ENCODE results near the gene NEURL1. TPM values are rescaled to one million over a fixed set of nuclear protein-coding genes. Genes with fewer than 3 reads are reported as not detected.
A peak's percentile ranks its signal among the peaks of the same experiment; 100 is the strongest.

NEURL1 gene
- total RNA-seq, 1 donor from 2014 or later = 12.0 TPM

- Histone ChIP-seq H3K4me3 (ENCODE audit: low read length in 3 of 3) (no peak overlapping the region), H3K9ac (ENCODE audit: low read depth in 1 of 3, low read length in 3 of 3) (no peak overlapping the region), H3K36me3 (ENCODE audit: control insufficient read depth in 3 of 3, insufficient read depth in 3 of 3, low read length in 3 of 3) (no peaks in the 10 kb centered on the region), H3K27ac (ENCODE audit: low read depth, low read length) (no peak overlapping the region), H3K27me3 (ENCODE audit: control insufficient read depth in 3 of 3, insufficient read depth in 3 of 3, low read length in 3 of 3) (no peaks in the 10 kb centered on the region), H3K4me1 (ENCODE audit: control insufficient read depth in 3 of 3, insufficient read depth in 3 of 3, low read length in 3 of 3) (peaks cover 37 to 65% (median 47%) of the 10 kb centered on the region in 3 donors), H3K9me3 (ENCODE audit: control insufficient read depth in 3 of 3, low read length in 3 of 3) (no peaks in the 10 kb centered on the region)
These were observed 59.6 kb downstream of the NEURL1 start for GRCh38 chr10:103552856-103553742.

GRCh38 chr10:103553743-103554487 lies 60.4 kb downstream of the NEURL1 start:
- H3K4me1 ChIP-seq (ENCODE audit: control insufficient read depth in 3 of 3, insufficient read depth in 3 of 3, low read length in 3 of 3) = peaks cover 37 to 67% (median 49%) of the 10 kb centered on the region in 3 donors
- H3K27ac ChIP-seq (ENCODE audit: low read depth, low read length) = no peak overlapping the region
- no peak overlapping the region for H3K9ac ChIP-seq (ENCODE audit: low read depth in 1 of 3, low read length in 3 of 3)
- no peaks in the 10 kb centered on the region for H3K9me3 ChIP-seq (ENCODE audit: control insufficient read depth in 3 of 3, low read length in 3 of 3)
- H3K36me3 ChIP-seq (ENCODE audit: control insufficient read depth in 3 of 3, insufficient read depth in 3 of 3, low read length in 3 of 3) = no peaks in the 10 kb centered on the region
- no peak overlapping the region for H3K4me3 ChIP-seq (ENCODE audit: low read length in 3 of 3)
- no peaks in the 10 kb centered on the region for H3K27me3 ChIP-seq (ENCODE audit: control insufficient read depth in 3 of 3, insufficient read depth in 3 of 3, low read length in 3 of 3)

GRCh38 chr10:103554488-103555324 lies 61.2 kb downstream of the NEURL1 start:
- Histone ChIP-seq H3K9me3 (ENCODE audit: control insufficient read depth in 3 of 3, low read length in 3 of 3) (no peaks in the 10 kb centered on the region), H3K27ac (ENCODE audit: low read depth, low read length) (peak overlapping the region; percentile 82), H3K36me3 (ENCODE audit: control insufficient read depth in 3 of 3, insufficient read depth in 3 of 3, low read length in 3 of 3) (peaks cover 0 to 3% (median 1%) of the 10 kb centered on the region in 3 donors), H3K4me3 (ENCODE audit: low read length in 3 of 3) (peak overlapping the region in 2 of 3 donors; percentile 81 to 84), H3K9ac (ENCODE audit: low read depth in 1 of 3, low read length in 3 of 3) (peak overlapping the region in 2 of 3 donors; percentile 17 to 85), H3K27me3 (ENCODE audit: control insufficient read depth in 3 of 3, insufficient read depth in 3 of 3, low read length in 3 of 3) (no peaks in the 10 kb centered on the region), H3K4me1 (ENCODE audit: control insufficient read depth in 3 of 3, insufficient read depth in 3 of 3, low read length in 3 of 3) (peaks cover 38 to 67% (median 50%) of the 10 kb centered on the region in 3 donors)

- Histone ChIP-seq H3K9me3 (ENCODE audit: control insufficient read depth in 3 of 3, low read length in 3 of 3) (no peaks in the 10 kb centered on the region), H3K9ac (ENCODE audit: low read depth in 1 of 3, low read length in 3 of 3) (peak overlapping the region; percentile 82 to 85 (median 84)), H3K4me1 (ENCODE audit: control insufficient read depth in 3 of 3, insufficient read depth in 3 of 3, low read length in 3 of 3) (peaks cover 38 to 67% (median 51%) of the 10 kb centered on the region in 3 donors), H3K4me3 (ENCODE audit: low read length in 3 of 3) (peak overlapping the region; percentile 81 to 87 (median 84)), H3K27me3 (ENCODE audit: control insufficient read depth in 3 of 3, insufficient read depth in 3 of 3, low read length in 3 of 3) (no peaks in the 10 kb centered on the region), H3K36me3 (ENCODE audit: control insufficient read depth in 3 of 3, insufficient read depth in 3 of 3, low read length in 3 of 3) (peaks cover 0 to 6% (median 4%) of the 10 kb centered on the region in 3 donors), H3K27ac (ENCODE audit: low read depth, low read length) (peak overlapping the region; percentile 82)
These were observed 61.8 kb downstream of the NEURL1 start for GRCh38 chr10:103555325-103555649.

- H3K9me3 ChIP-seq (ENCODE audit: control insufficient read depth in 3 of 3, low read length in 3 of 3) = peaks cover 0 to 1% (median 0%) of the 10 kb centered on the region in 3 donors
- H3K4me1 ChIP-seq (ENCODE audit: control insufficient read depth in 3 of 3, insufficient read depth in 3 of 3, low read length in 3 of 3) = peaks cover 42 to 67% (median 55%) of the 10 kb centered on the region in 3 donors
- no peaks in the 10 kb centered on the region for H3K27me3 ChIP-seq (ENCODE audit: control insufficient read depth in 3 of 3, insufficient read depth in 3 of 3, low read length in 3 of 3)
- H3K4me3 ChIP-seq (ENCODE audit: low read length in 3 of 3) = peak overlapping the region; percentile 81 to 87 (median 84)
- peak overlapping the region; percentile 82 for H3K27ac ChIP-seq (ENCODE audit: low read depth, low read length)
- peaks cover 0 to 6% (median 4%) of the 10 kb centered on the region in 3 donors for H3K36me3 ChIP-seq (ENCODE audit: control insufficient read depth in 3 of 3, insufficient read depth in 3 of 3, low read length in 3 of 3)
- peak overlapping the region; percentile 82 to 85 (median 84) for H3K9ac ChIP-seq (ENCODE audit: low read depth in 1 of 3, low read length in 3 of 3)
These were observed 62.2 kb downstream of the NEURL1 start for GRCh38 chr10:103555712-103556111.

GRCh38 chr10:103556383-103557007 lies 63.0 kb downstream of the NEURL1 start:
- H3K27ac ChIP-seq (ENCODE audit: low read depth, low read length) = peak overlapping the region; percentile 82
- H3K36me3 ChIP-seq (ENCODE audit: control insufficient read depth in 3 of 3, insufficient read depth in 3 of 3, low read length in 3 of 3) = peaks cover 0 to 6% (median 4%) of the 10 kb centered on the region in 3 donors
- H3K9ac ChIP-seq (ENCODE audit: low read depth in 1 of 3, low read length in 3 of 3) = peak overlapping the region; percentile 82 to 85 (median 84)
- peak overlapping the region; percentile 81 to 87 (median 84) for H3K4me3 ChIP-seq (ENCODE audit: low read length in 3 of 3)
- H3K27me3 ChIP-seq (ENCODE audit: control insufficient read depth in 3 of 3, insufficient read depth in 3 of 3, low read length in 3 of 3) = no peaks in the 10 kb centered on the region
- H3K9me3 ChIP-seq (ENCODE audit: control insufficient read depth in 3 of 3, low read length in 3 of 3) = peaks cover 0 to 4% (median 0%) of the 10 kb centered on the region in 3 donors
- peaks cover 46 to 71% (median 58%) of the 10 kb centered on the region in 3 donors for H3K4me1 ChIP-seq (ENCODE audit: control insufficient read depth in 3 of 3, insufficient read depth in 3 of 3, low read length in 3 of 3)

GRCh38 chr10:103557455-103557854 lies 64.0 kb downstream of the NEURL1 start:
- Histone ChIP-seq H3K9ac (ENCODE audit: low read depth in 1 of 3, low read length in 3 of 3) (peak overlapping the region in 2 of 3 donors; percentile 24 to 85), H3K27me3 (ENCODE audit: control insufficient read depth in 3 of 3, insufficient read depth in 3 of 3, low read length in 3 of 3) (no peaks in the 10 kb centered on the region), H3K4me1 (ENCODE audit: control insufficient read depth in 3 of 3, insufficient read depth in 3 of 3, low read length in 3 of 3) (peaks cover 46 to 69% (median 58%) of the 10 kb centered on the region in 3 donors), H3K36me3 (ENCODE audit: control insufficient read depth in 3 of 3, insufficient read depth in 3 of 3, low read length in 3 of 3) (peaks cover 0 to 6% (median 4%) of the 10 kb centered on the region in 3 donors), H3K27ac (ENCODE audit: low read depth, low read length) (peak overlapping the region; percentile 82), H3K4me3 (ENCODE audit: low read length in 3 of 3) (peak overlapping the region; percentile 27 to 84 (median 81)), H3K9me3 (ENCODE audit: control insufficient read depth in 3 of 3, low read length in 3 of 3) (peaks cover 0 to 4% (median 0%) of the 10 kb centered on the region in 3 donors)

- H3K4me3 ChIP-seq (ENCODE audit: low read length in 3 of 3) = peak overlapping the region in 2 of 3 donors; percentile 22 to 24
- H3K36me3 ChIP-seq (ENCODE audit: control insufficient read depth in 3 of 3, insufficient read depth in 3 of 3, low read length in 3 of 3) = peaks cover 0 to 6% (median 4%) of the 10 kb centered on the region in 3 donors
- no peaks in the 10 kb centered on the region for H3K27me3 ChIP-seq (ENCODE audit: control insufficient read depth in 3 of 3, insufficient read depth in 3 of 3, low read length in 3 of 3)
- H3K27ac ChIP-seq (ENCODE audit: low read depth, low read length) = peak overlapping the region; percentile 16
- H3K9ac ChIP-seq (ENCODE audit: low read depth in 1 of 3, low read length in 3 of 3) = peak overlapping the region in 2 of 3 donors; percentile 36 to 45
- H3K4me1 ChIP-seq (ENCODE audit: control insufficient read depth in 3 of 3, insufficient read depth in 3 of 3, low read length in 3 of 3) = peaks cover 49 to 70% (median 61%) of the 10 kb centered on the region in 3 donors
- peaks cover 0 to 4% (median 0%) of the 10 kb centered on the region in 3 donors for H3K9me3 ChIP-seq (ENCODE audit: control insufficient read depth in 3 of 3, low read length in 3 of 3)
These were observed 65.4 kb downstream of the NEURL1 start for GRCh38 chr10:103558911-103559310.

GRCh38 chr10:103559776-103560175 lies 66.3 kb downstream of the NEURL1 start:
- Histone ChIP-seq H3K9ac (ENCODE audit: low read depth in 1 of 3, low read length in 3 of 3) (peak overlapping the region in 1 of 3 donors; percentile 16), H3K36me3 (ENCODE audit: control insufficient read depth in 3 of 3, insufficient read depth in 3 of 3, low read length in 3 of 3) (peaks cover 0 to 6% (median 4%) of the 10 kb centered on the region in 3 donors), H3K27me3 (ENCODE audit: control insufficient read depth in 3 of 3, insufficient read depth in 3 of 3, low read length in 3 of 3) (no peaks in the 10 kb centered on the region), H3K27ac (ENCODE audit: low read depth, low read length) (no peak overlapping the region), H3K9me3 (ENCODE audit: control insufficient read depth in 3 of 3, low read length in 3 of 3) (peaks cover 0 to 4% (median 0%) of the 10 kb centered on the region in 3 donors), H3K4me3 (ENCODE audit: low read length in 3 of 3) (no peak overlapping the region), H3K4me1 (ENCODE audit: control insufficient read depth in 3 of 3, insufficient read depth in 3 of 3, low read length in 3 of 3) (peaks cover 50 to 70% (median 65%) of the 10 kb centered on the region in 3 donors)

Data from skeletal muscle tissue (tissue), 4 donors.